ENCODE data around the gene PHB1. TPM values are rescaled to one million over a fixed set of nuclear protein-coding genes. Genes with fewer than 3 reads are reported as not detected.

PHB1 gene
- total and polyA plus RNA-seq, 2 of the 8 experiments (the other 6 are each of a cell fraction or from before 2014, with no cell fraction given) = 386 to 597 TPM

DNA sequence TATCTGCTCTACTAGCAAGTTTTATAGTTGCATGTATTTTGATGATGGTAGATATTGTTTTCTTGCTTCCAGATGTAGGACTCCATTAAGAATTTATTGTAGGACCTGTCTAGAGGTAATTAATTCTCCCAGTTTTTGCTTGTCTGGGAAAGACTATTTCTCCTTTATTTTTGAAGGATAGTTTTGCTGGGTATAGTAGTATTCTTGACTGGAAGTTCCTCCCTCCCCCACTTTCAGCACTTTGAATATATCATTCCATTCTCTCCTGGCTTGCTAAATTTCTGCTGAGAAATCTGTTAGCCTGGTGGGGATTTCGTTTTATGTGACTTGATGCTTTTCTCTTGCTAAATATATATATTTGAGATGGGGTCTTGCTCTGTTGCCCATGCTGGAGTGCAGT lies 8.0 kb upstream of the PHB1 start:
- H2AFZ ChIP-seq (ENCODE audit: low read length) = no peak overlapping the region
- H4K5ac ChIP-seq (ENCODE audit: insufficient read length, low read depth, low read length) = no peak overlapping the region
- H4K8ac ChIP-seq (ENCODE audit: extremely low read depth, insufficient read depth, low read length) = no peak overlapping the region
- peaks cover 5 to 14% of the 10 kb centered on the region in 2 experiments; a peak in 2 of 4 replicates for H3K9me3 ChIP-seq (ENCODE audit: insufficient read depth in 2 of 2, low read depth in 1 of 2, low read length in 1 of 2)
- no peaks in the 10 kb centered on the region for H4K20me1 ChIP-seq (replicated peaks in 1 of 2; ENCODE audit: control insufficient read depth in 1 of 2, insufficient read depth in 2 of 2, low read length in 2 of 2)
- H3K79me2 ChIP-seq (ENCODE audit: control insufficient read depth in 1 of 2, insufficient read depth in 2 of 2, low read length in 2 of 2) = no peaks in the 10 kb centered on the region
- DNase-seq (ENCODE audit: low read depth in 1 of 2, low spot score in 2 of 2) = no peak
- H4K91ac ChIP-seq (replicated peaks; ENCODE audit: insufficient read length, low read length) = no peak overlapping the region
- H3K23ac ChIP-seq (ENCODE audit: insufficient read length) = no peak overlapping the region
- H3K4me3 ChIP-seq (ENCODE audit: extremely low read depth in 1 of 4, insufficient read depth in 2 of 4, low read depth in 3 of 4, low read length in 4 of 4) = no peak overlapping the region
- H2AK5ac ChIP-seq (ENCODE audit: low read depth, low read length) = no peak overlapping the region
- WGBS, 2 experiments (ENCODE audit: extremely low coverage in 1 of 2, insufficient coverage in 1 of 2, insufficient read length in 1 of 2, insufficient replicate concordance in 2 of 2, low coverage in 1 of 2, low lambda C conversion rate in 2 of 2, missing lambda C conversion rate in 1 of 2) = 79% methylated on average over 1 of the region's 1 CpG; no CpG with 5 or more reads in 1 of the 2 experiments
- no peaks in the 10 kb centered on the region for H3K27me3 ChIP-seq (replicated peaks in 1 of 4; ENCODE audit: control insufficient read depth in 3 of 4, extremely low read depth in 1 of 4, insufficient read depth in 3 of 4, low read length in 3 of 4)
- FAIRE-seq = no peak
- no peaks in the 10 kb centered on the region for H3K79me1 ChIP-seq (ENCODE audit: low read depth, low read length)
- no peak overlapping the region for H3K4ac ChIP-seq (replicated peaks; ENCODE audit: insufficient read length, low read depth, low read length)
- no peak overlapping the region for H2BK20ac ChIP-seq (ENCODE audit: low read length)
- no peak overlapping the region for H3K18ac ChIP-seq (ENCODE audit: extremely low read depth, low read length)
- ChIA-PET CTCF (ENCODE audit: partially characterized antibody) (interaction anchor here (0.6 to 2.4 kb wide), 3 partner anchors 134 to 476 kb away, joined by 3 to 11 read pairs (median 5); no protein-coding TSS in a partner anchor), POLR2A (ENCODE audit: partially characterized antibody) (no interaction called here)
- no peak overlapping the region for H3K4me2 ChIP-seq (ENCODE audit: insufficient read depth in 1 of 2, low read depth in 2 of 2, low read length in 2 of 2)
- no peak overlapping the region for H3K9ac ChIP-seq (replicated peaks in 1 of 4; ENCODE audit: extremely low read depth in 1 of 4, low read depth in 3 of 4, low read length in 3 of 4)
- H2BK15ac ChIP-seq (ENCODE audit: low read length) = no peak overlapping the region
- no peaks in the 10 kb centered on the region for H3K23me2 ChIP-seq (ENCODE audit: low read depth, low read length)
- no peak overlapping the region for H3K56ac ChIP-seq (replicated peaks; ENCODE audit: insufficient read length, low read depth, low read length)
- no peak overlapping the region for H3K14ac ChIP-seq (ENCODE audit: insufficient read length)
- H3K27ac ChIP-seq (ENCODE audit: low read depth, low read length) = no peak overlapping the region
- H2BK120ac ChIP-seq (replicated peaks; ENCODE audit: low read depth, low read length) = no peak overlapping the region
- no peaks in the 10 kb centered on the region for H3K36me3 ChIP-seq (ENCODE audit: control insufficient read depth in 2 of 4, insufficient read depth in 4 of 4, low read length in 3 of 4)
- no peaks in the 10 kb centered on the region for H3K4me1 ChIP-seq (replicated peaks in 1 of 4; ENCODE audit: control insufficient read depth in 3 of 4, insufficient read depth in 4 of 4, low read length in 3 of 4)
- H2BK5ac ChIP-seq (ENCODE audit: low read depth, low read length) = no peak overlapping the region
- no peak overlapping the region for H2BK12ac ChIP-seq (ENCODE audit: low read depth, low read length)
- TF ChIP-seq, protein P1, sequence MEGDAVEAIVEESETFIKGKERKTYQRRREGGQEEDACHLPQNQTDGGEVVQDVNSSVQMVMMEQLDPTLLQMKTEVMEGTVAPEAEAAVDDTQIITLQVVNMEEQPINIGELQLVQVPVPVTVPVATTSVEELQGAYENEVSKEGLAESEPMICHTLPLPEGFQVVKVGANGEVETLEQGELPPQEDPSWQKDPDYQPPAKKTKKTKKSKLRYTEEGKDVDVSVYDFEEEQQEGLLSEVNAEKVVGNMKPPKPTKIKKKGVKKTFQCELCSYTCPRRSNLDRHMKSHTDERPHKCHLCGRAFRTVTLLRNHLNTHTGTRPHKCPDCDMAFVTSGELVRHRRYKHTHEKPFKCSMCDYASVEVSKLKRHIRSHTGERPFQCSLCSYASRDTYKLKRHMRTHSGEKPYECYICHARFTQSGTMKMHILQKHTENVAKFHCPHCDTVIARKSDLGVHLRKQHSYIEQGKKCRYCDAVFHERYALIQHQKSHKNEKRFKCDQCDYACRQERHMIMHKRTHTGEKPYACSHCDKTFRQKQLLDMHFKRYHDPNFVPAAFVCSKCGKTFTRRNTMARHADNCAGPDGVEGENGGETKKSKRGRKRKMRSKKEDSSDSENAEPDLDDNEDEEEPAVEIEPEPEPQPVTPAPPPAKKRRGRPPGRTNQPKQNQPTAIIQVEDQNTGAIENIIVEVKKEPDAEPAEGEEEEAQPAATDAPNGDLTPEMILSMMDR (IDR thresholded peaks at IDR 0.05; ENCODE audit: control extremely low read depth in 1 of 3, insufficient read depth in 1 of 3, low read depth in 1 of 3, low read length in 3 of 3) = no peak
- no peak for TF ChIP-seq HDAC2 (IDR thresholded peaks at IDR 0.05; ENCODE audit: borderline replicate concordance in 1 of 2, low read depth in 2 of 2, low read length in 2 of 2)
- TF ChIP-seq SIX5 (IDR thresholded peaks at IDR 0.05; ENCODE audit: low read depth, low read length) = no peak
- TF ChIP-seq HDAC6 (IDR thresholded peaks at IDR 0.05; ENCODE audit: low read depth, low read length) = no peak
- TF ChIP-seq, protein P2, sequence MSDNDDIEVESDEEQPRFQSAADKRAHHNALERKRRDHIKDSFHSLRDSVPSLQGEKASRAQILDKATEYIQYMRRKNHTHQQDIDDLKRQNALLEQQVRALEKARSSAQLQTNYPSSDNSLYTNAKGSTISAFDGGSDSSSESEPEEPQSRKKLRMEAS (IDR thresholded peaks at IDR 0.05) = no peak
- TF ChIP-seq, protein P3, sequence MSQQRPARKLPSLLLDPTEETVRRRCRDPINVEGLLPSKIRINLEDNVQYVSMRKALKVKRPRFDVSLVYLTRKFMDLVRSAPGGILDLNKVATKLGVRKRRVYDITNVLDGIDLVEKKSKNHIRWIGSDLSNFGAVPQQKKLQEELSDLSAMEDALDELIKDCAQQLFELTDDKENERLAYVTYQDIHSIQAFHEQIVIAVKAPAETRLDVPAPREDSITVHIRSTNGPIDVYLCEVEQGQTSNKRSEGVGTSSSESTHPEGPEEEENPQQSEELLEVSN (IDR thresholded peaks at IDR 0.05) = no peak
- TF ChIP-seq CBX8 (IDR thresholded peaks at IDR 0.05; ENCODE audit: borderline replicate concordance, low read depth, low read length) = no peak
- TF ChIP-seq JUND (IDR thresholded peaks at IDR 0.05; ENCODE audit: low read length) = no peak
- no peak for TF ChIP-seq EP300 (IDR thresholded peaks at IDR 0.05; ENCODE audit: borderline replicate concordance in 1 of 2, low read depth in 2 of 2, low read length in 2 of 2)
- TF ChIP-seq MAFK (IDR thresholded peaks at IDR 0.05; ENCODE audit: low read depth, low read length) = no peak
